HG03565 (cell line): ENCODE results near the gene EP400.
A peak's percentile ranks its signal among the peaks of the same experiment; 100 is the strongest.

Experiments used
- ATAC-seq: cut with Tn5 transposase; IDR thresholded peaks from one replicate; pipeline ENCODE4 v1.9.1; 2021; ENCODE audit warnings: mild to moderate bottlenecking, moderate library complexity; ENCODE audit not compliant: unreplicated experiment

Gene EP400

GRCh38 chr12:131949431-131950181, at the start of gene EP400:
Gene EP400, plus strand, starts transcription at chr12:131949942. Its CDS starts 10,678 bp downstream, at chr12:131960620.
- ATAC-seq, result peak; percentile 78

GRCh38 chr12:131900397-131900796, 49.3 kb upstream of the EP400 start:
- ATAC-seq, result no peak

- ATAC-seq, result no peak
Observed at GRCh38 chr12:131901431-131902331, 48.1 kb upstream of the EP400 start.

GRCh38 chr12:131902332-131903241, 47.2 kb upstream of the EP400 start:
- no peak for ATAC-seq

- no peak for ATAC-seq
Observed at GRCh38 chr12:131903270-131904255, 46.2 kb upstream of the EP400 start.

- no peak for ATAC-seq
Observed at GRCh38 chr12:131904346-131904745, 45.4 kb upstream of the EP400 start.

GRCh38 chr12:131905081-131905629, 44.6 kb upstream of the EP400 start:
- no peak for ATAC-seq

GRCh38 chr12:131905630-131906091, 44.1 kb upstream of the EP400 start:
- ATAC-seq, result no peak

GRCh38 chr12:131907379-131908091, 42.2 kb upstream of the EP400 start:
- no peak for ATAC-seq

GRCh38 chr12:131908092-131909080, 41.4 kb upstream of the EP400 start:
- ATAC-seq, result no peak

GRCh38 chr12:131909081-131909751, 40.5 kb upstream of the EP400 start:
- ATAC-seq, result no peak

- no peak for ATAC-seq
Observed at GRCh38 chr12:131909752-131910219, 40.0 kb upstream of the EP400 start.

- no peak for ATAC-seq
Observed at GRCh38 chr12:131910302-131911027, 39.3 kb upstream of the EP400 start.

- no peak for ATAC-seq
Observed at GRCh38 chr12:131911028-131911650, 38.6 kb upstream of the EP400 start.

- ATAC-seq, result no peak
Observed at GRCh38 chr12:131911851-131912477, 37.8 kb upstream of the EP400 start.
